Measurements from ENCODE around the gene MYO3B. TPM values are rescaled to one million over a fixed set of nuclear protein-coding genes. Genes with fewer than 3 reads are reported as not detected.

Gene MYO3B
- total and polyA plus RNA-seq, 2 donors (not counting 3 experiments of a cell fraction or from before 2014, with no cell fraction given), result 0.03 TPM; not detected in 1

DNA sequence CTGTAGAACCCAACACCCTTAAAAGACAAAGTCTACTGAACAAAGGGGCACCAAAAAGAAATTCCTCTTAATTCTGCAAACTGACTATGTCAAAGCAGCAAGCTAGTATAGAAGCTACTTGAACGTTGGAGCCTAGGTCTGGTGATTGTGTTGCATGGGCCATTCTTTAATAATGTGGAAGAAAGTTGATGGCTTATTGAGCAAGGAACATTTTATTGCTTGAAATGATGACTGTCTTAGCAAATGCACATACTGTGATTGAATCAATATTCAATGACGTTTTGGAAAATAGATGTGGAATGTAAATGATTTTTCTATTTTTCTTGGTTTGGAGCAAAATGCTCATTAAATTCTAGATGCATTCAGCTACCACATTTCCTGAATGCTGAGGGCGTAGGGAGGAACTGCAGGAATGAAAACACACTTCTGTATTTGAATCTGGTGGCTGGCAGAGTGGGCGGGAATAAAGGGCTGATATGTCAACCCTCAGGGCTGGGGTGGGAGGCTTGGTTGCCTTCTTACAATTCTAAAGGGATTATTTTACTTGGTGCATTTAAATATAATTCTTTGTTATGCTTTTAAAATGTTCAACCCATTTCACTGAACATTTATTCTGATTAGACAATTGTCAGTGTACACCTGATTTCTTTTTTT lies 26.5 kb downstream of the MYO3B start:
- no peaks in the 10 kb centered on the region for H3K79me2 ChIP-seq (ENCODE audit: control insufficient read depth, insufficient read depth, low read length)
- FAIRE-seq (no peak), DNase-seq (ENCODE audit: low read depth, low spot score) (no peak)
- no peaks in the 10 kb centered on the region for H3K36me3 ChIP-seq (ENCODE audit: control insufficient read depth in 2 of 2, extremely low read depth in 1 of 2, insufficient read depth in 2 of 2, low read length in 2 of 2)
- no peak overlapping the region for H3K9ac ChIP-seq (replicated peaks; ENCODE audit: extremely low read depth, insufficient read depth, low read length)
- no peak overlapping the region for H3K4me2 ChIP-seq (ENCODE audit: insufficient read depth, low read length)
- no peak overlapping the region for H3K27ac ChIP-seq (ENCODE audit: insufficient read depth, low read depth, low read length)
- TF ChIP-seq MAX (IDR thresholded peaks at IDR 0.05; ENCODE audit: insufficient read depth, insufficient read length) (no peak), POLR2A (IDR thresholded peaks at IDR 0.05; ENCODE audit: low read depth, low read length) (no peak), POLR2AphosphoS5 (IDR thresholded peaks at IDR 0.05; ENCODE audit: insufficient read depth, low read depth, low read length) (no peak), GATA2 (IDR thresholded peaks at IDR 0.05; ENCODE audit: insufficient read depth, insufficient read length, low read depth, low read length) (no peak), JUN (IDR thresholded peaks at IDR 0.05; ENCODE audit: borderline replicate concordance, insufficient read depth, insufficient read length, low read depth) (no peak), CTCF (IDR thresholded peaks at IDR 0.05; ENCODE audit: extremely low read depth in 1 of 2, insufficient read depth in 1 of 2, low read depth in 1 of 2, low read length in 2 of 2) (no peak), FOS (IDR thresholded peaks at IDR 0.05; ENCODE audit: borderline replicate concordance, insufficient read depth, low read length) (no peak), EZH2 (IDR thresholded peaks at IDR 0.05; ENCODE audit: borderline replicate concordance, low read depth, low read length, severe bottlenecking) (no peak), MYC (IDR thresholded peaks at IDR 0.05; ENCODE audit: low read depth, low read length) (no peak)
- POLR2A ChIA-PET, result interaction anchor here (0.5 kb wide), 1 partner anchor 784 kb away, joined by 4 read pairs; no protein-coding TSS in a partner anchor
- intact Hi-C loops (cut with micrococcal nuclease), result no loop called here
- H3K4me3 ChIP-seq (replicated peaks in 1 of 3; ENCODE audit: insufficient read depth in 1 of 3, low read depth in 1 of 3, low read length in 3 of 3), result no peak overlapping the region
- H2AFZ ChIP-seq (ENCODE audit: low read depth, low read length), result no peak overlapping the region
- no peaks in the 10 kb centered on the region for H3K9me3 ChIP-seq (replicated peaks; ENCODE audit: control insufficient read depth, insufficient read depth, low read length)
- H3K27me3 ChIP-seq (ENCODE audit: control insufficient read depth in 2 of 2, insufficient read depth in 2 of 2, low read length in 2 of 2), result peaks cover 5% of the 10 kb centered on the region in 2 experiments
- CTCF ChIA-PET, result interaction anchor here (1.5 kb wide), 1 partner anchor 10 kb away, joined by 4 read pairs; no protein-coding TSS in a partner anchor
- dilution Hi-C loops (cut with MboI; ENCODE audit: extremely low pct_ligation_motif_present, low sequenced_read_pairs), result no loop called here
- no peaks in the 10 kb centered on the region for H3K9me1 ChIP-seq (replicated peaks; ENCODE audit: control insufficient read depth, extremely low read depth, insufficient read depth, low read length)
- H4K20me1 ChIP-seq (replicated peaks; ENCODE audit: control insufficient read depth, extremely low read depth, insufficient read depth, low read length), result no peaks in the 10 kb centered on the region
- BruUV-seq (replicated peaks), result no TSS peak
- no peaks in the 10 kb centered on the region for H3K4me1 ChIP-seq (ENCODE audit: control insufficient read depth, extremely low read depth, insufficient read depth, low read length)
